Mucosa of descending colon (tissue), 3 donors: ENCODE measurements around the gene FAM78A. TPM values are rescaled to one million over a fixed set of nuclear protein-coding genes. Genes with fewer than 3 reads are reported as not detected.

Experiments
- ATAC-seq: fragments of 200-7000 bp; cut with Tn5 transposase; one replicate; pipeline ENCODE4 v1.9.1; 2020; ENCODE audit warnings: mild to moderate bottlenecking, moderate library complexity
- DNase-seq, 3 donors: peaks; one replicate each; pipeline ENCODE4 v3.0.0-alpha.2; 2020
- H3K36me3 ChIP-seq: fragments of 200-600 bp; one replicate; pipeline ENCODE4 v1.8.0; 2021; ENCODE audit warnings: low read depth, mild to moderate bottlenecking
- H3K4me1 ChIP-seq: fragments of 200-600 bp; one replicate; pipeline ENCODE4 v1.8.0; 2021; ENCODE audit warnings: low read depth, mild to moderate bottlenecking
- H3K4me3 ChIP-seq: fragments of 200-600 bp; one replicate; pipeline ENCODE4 v1.8.0; 2021; ENCODE audit warnings: mild to moderate bottlenecking
- H3K9me3 ChIP-seq: fragments of 200-600 bp; one replicate; pipeline ENCODE4 v1.8.0; 2021; ENCODE audit warnings: mild to moderate bottlenecking
- intact Hi-C, 2 donors: fragments of 100-400 bp; cut with DNase I in 1 of 2; cut with micrococcal nuclease in 1 of 2; formaldehyde crosslinking; loops; one replicate each; pipeline versions ENCODE4 v1.11.0 to v1.11.1; 2022; cut with DNase I, micrococcal nuclease
- total RNA-seq, 3 donors: library from RNA; stranded (reverse); fragmentation: NEBNext Ultra II Directional in 2 of 3; extraction: Animal tissue kit (Norgen Biotek cat#: 25700) in 2 of 3; gene quantifications; one replicate each; pipeline versions ENCODE4 v1.2.1 to v1.2.4, GENCODE V29; 2021 to 2023
- TF ChIP-seq, protein P1 (sequence below): fragments of 200-600 bp; IDR thresholded peaks from one replicate; pipeline ENCODE4 v1.8.0; 2022; ENCODE audit warnings: antibody characterized with exemption, mild to moderate bottlenecking
- donor health status: DM: no; HTN: no; CAD: no; lungs with moderate emphysema.
- donor health status: DM: no; HTN: no; CAD: no.
- donor health status: DM: no; HTN: yes; CAD: no.

The FAM78A gene
- total RNA-seq, 3 donors from 2014 or later = 1.4 to 3.9 (median 2.9) TPM

DNA sequence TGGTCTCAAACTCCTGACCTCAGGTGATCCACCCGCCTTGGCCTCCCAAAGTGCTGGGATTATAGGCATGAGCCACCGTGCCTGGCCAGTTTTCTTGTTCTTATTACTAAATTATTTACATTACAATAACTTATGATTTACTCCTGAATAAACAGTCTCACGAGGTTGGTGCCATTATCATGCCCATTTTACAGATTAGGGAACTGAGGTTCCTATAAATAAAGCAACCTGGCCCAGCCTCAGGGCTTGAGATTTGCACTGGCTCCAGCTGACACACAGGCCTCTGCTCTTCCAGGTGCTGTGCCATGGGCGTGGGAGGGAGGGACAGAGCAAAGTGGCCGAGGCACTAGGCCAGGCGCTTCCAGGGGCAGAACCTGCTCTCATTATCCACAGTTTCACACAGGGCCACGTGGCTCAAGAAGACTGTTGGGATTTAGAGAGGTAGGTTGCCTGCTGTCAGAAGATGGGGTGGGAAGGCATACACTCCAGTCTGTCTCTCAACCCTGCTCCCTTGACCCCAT, 15.5 kb upstream of the FAM78A start:
- H3K4me3 ChIP-seq = no peak overlapping the region
- H3K4me1 ChIP-seq = no peaks in the 10 kb centered on the region
- ATAC-seq (no peak), DNase-seq (no peak)
- H3K36me3 ChIP-seq = no peaks in the 10 kb centered on the region
- TF ChIP-seq, protein P1, sequence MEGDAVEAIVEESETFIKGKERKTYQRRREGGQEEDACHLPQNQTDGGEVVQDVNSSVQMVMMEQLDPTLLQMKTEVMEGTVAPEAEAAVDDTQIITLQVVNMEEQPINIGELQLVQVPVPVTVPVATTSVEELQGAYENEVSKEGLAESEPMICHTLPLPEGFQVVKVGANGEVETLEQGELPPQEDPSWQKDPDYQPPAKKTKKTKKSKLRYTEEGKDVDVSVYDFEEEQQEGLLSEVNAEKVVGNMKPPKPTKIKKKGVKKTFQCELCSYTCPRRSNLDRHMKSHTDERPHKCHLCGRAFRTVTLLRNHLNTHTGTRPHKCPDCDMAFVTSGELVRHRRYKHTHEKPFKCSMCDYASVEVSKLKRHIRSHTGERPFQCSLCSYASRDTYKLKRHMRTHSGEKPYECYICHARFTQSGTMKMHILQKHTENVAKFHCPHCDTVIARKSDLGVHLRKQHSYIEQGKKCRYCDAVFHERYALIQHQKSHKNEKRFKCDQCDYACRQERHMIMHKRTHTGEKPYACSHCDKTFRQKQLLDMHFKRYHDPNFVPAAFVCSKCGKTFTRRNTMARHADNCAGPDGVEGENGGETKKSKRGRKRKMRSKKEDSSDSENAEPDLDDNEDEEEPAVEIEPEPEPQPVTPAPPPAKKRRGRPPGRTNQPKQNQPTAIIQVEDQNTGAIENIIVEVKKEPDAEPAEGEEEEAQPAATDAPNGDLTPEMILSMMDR = no peak
- intact Hi-C loops = no loop called here
- H3K9me3 ChIP-seq = no peaks in the 10 kb centered on the region

DNA sequence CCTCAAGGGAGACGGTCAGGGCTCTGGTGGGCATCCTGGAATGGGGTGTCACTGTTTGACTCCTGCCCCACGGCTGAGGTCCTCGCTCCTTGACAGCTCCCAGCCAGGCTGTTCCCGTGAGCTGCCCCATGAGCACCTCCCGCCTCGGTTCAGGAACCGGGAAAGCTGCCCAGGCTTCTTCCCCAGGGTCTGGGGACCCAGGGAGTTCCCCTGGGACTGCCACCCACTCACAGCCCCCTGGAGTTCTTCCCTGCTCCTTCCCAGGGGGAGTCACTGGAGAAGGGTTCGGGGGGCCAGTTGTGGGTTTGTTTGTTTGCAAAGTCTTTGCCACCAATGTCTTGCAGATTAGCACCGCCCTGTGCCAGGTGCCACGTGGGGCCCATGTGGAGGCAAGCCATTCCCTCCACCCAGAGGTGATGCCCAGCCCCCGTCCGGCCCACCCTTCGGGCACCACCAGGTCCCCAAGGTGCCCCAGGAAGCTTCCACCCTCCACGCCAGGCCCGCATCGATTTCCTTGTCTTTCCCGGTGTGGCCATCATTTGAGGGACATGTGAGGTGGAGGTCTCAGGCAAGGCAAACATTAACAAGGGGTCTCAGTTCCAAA, 14.6 kb upstream of the FAM78A start:
- Histone ChIP-seq H3K4me3 (no peak overlapping the region), H3K9me3 (no peaks in the 10 kb centered on the region), H3K4me1 (no peaks in the 10 kb centered on the region), H3K36me3 (no peaks in the 10 kb centered on the region)
- DNase-seq (no peak), ATAC-seq (no peak)
- TF ChIP-seq, protein P1 = no peak
- intact Hi-C loops = no loop called here

DNA sequence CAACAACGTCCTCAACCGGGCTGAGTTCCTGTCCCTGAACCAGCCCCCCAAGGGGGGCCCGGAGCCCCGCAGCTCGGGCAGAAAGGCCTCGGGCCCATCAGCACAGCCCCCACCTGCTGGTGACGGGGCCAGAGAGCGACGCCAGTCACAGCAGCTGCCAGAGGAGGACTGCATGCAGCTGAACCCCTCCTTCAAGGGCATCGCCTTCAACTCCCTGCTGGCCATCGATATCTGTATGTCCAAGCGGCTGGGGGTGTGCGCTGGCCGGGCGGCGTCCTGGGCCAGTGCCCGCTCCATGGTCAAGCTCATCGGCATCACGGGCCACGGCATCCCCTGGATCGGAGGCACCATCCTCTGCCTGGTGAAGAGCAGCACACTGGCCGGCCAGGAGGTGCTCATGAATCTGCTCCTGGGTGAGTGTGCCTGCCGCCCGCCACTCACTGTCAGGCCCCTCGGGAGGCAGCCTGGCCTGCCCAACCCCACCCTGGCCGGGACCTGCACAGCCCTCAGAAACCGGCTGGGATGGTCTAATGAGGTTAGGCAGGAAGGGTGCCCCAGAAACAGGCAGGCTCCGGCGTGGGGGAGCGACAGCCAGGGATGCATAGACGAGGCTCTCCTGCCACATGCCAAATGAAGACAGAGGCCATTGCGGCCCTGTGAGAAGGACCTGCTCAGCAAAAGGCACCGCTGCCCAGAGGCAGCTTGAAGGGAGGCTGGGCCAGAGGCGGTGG, 13.9 kb upstream of the FAM78A start:
- ATAC-seq (no peak), DNase-seq (no peak)
- TF ChIP-seq, protein P1 = no peak
- Histone ChIP-seq H3K4me1 (no peaks in the 10 kb centered on the region), H3K36me3 (no peaks in the 10 kb centered on the region), H3K9me3 (no peaks in the 10 kb centered on the region), H3K4me3 (no peak overlapping the region)
- intact Hi-C loops = no loop called here

DNA sequence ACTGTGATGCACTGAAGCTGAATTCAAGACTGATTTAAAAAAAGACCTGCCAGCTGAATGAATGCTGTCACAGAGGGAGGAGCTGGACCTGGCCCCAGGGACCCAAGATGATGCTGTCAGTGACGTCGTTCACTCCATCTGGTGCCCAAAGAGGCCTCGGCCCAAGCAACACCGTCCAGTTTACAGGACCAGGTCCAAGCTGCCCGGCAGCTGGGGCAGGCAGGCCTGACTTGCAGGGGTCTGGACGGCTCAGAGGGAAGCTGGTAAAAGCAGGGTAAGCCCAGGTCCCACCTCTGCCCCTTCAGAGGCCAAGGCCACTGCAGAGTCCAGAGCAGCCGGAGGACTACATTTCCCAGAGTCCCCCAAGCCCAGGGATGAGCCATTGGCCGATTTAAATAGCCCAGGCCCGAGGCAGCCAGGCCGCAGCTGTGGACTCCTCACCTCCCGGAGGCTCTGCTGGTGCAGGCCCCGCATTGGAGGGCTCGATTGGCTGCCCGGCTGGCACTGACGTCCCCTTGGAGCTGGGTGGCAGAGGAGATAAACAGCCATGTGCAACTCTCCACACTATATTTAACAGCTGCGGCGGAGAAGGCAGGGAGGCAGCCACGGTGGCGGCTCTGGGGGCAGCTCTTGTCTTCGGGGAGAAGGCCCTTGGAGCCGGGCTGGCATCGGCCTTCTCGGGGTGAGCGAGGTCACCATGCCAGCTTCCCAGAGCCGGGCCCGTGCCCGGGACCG, 13.2 kb upstream of the FAM78A start, which contains the start of gene PLPP7:
Gene PLPP7 (plus strand): TSS at position 423 of the 735 bp plus-strand sequence. CDS start 275 bp downstream, at position 698.
- no peaks in the 10 kb centered on the region for H3K9me3 ChIP-seq
- peak; percentile 70 for ATAC-seq
- H3K36me3 ChIP-seq = no peaks in the 10 kb centered on the region
- H3K4me3 ChIP-seq = no peak within 1 kb of the TSS
- DNase-seq = no peak
- TF ChIP-seq, protein P1 = no peak
- intact Hi-C loops = no loop called here
- H3K4me1 ChIP-seq = no peaks in the 10 kb centered on the region

DNA sequence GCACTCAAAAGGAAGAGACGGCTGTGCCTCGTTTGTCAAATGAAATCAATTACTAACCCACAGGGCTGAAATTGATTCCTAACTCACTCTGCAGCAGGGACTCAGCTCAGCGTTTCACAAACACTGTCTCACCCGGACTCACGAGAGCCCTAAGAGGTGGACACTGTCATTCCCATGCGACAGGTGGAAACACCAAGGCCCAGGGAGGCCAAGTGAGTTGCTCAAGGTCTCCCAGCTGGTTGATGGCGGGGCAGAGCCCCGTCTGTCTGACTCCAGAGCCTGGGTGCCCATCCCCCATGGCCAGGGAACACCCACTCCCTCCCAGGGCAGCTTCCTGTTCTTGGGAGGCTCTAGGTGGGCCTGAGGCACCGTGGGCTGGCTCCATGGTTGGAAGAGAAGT, 11.9 kb upstream of the FAM78A start:
- TF ChIP-seq, protein P1 = no peak
- DNase-seq (no peak), ATAC-seq (no peak)
- no peak overlapping the region for H3K4me3 ChIP-seq
- H3K9me3 ChIP-seq = no peaks in the 10 kb centered on the region
- H3K36me3 ChIP-seq = no peaks in the 10 kb centered on the region
- H3K4me1 ChIP-seq = no peaks in the 10 kb centered on the region
- intact Hi-C loops = no loop called here
